Measurements from ENCODE around the gene PGLYRP2. TPM values are rescaled to one million over a fixed set of nuclear protein-coding genes. Genes with fewer than 3 reads are reported as not detected.
A peak's percentile ranks its signal among the peaks of the same experiment; 100 is the strongest.

Gene PGLYRP2
- total and polyA plus RNA-seq, 2 donors = 0.14 to 0.71 TPM

- peaks cover 0 to 18% of the 10 kb centered on the region in 2 donors for H3K9me3 ChIP-seq (ENCODE audit: control insufficient read depth in 2 of 2, insufficient read depth in 1 of 2, low read length in 1 of 2)
- H3K27me3 ChIP-seq (ENCODE audit: control insufficient read depth in 2 of 2, insufficient read depth in 1 of 2, low read length in 1 of 2) = peaks cover 12 to 40% of the 10 kb centered on the region in 2 donors
- H3K4me1 ChIP-seq (ENCODE audit: control insufficient read depth in 2 of 2, insufficient read depth in 2 of 2, low read length in 2 of 2) = peaks cover 15 to 26% of the 10 kb centered on the region in 2 donors
- DNase-seq (ENCODE audit: low read depth in 6 of 9, low spot score in 9 of 9) = no peak
- WGBS = 80% methylated on average over 31 of the region's 31 CpGs
- H3K36me3 ChIP-seq (ENCODE audit: control insufficient read depth in 2 of 2, insufficient read depth in 2 of 2, low read length in 1 of 2) = no peaks in the 10 kb centered on the region
- H3K27ac ChIP-seq (ENCODE audit: low read depth in 1 of 2, low read length in 1 of 2) = no peak overlapping the region
- H3K4me3 ChIP-seq (ENCODE audit: low read length in 2 of 2) = no peak overlapping the region
Measured at GRCh38 chr19:15471639-15472101, 7.6 kb downstream of the PGLYRP2 start.

GRCh38 chr19:15469513-15470297, 9.6 kb downstream of the PGLYRP2 start:
- no peaks in the 10 kb centered on the region for H3K36me3 ChIP-seq (ENCODE audit: control insufficient read depth in 2 of 2, insufficient read depth in 2 of 2, low read length in 1 of 2)
- DNase-seq (ENCODE audit: low read depth in 6 of 9, low spot score in 9 of 9) = peak in 1 of 9 donors; percentile 43
- peaks cover 19 to 45% of the 10 kb centered on the region in 2 donors for H3K4me1 ChIP-seq (ENCODE audit: control insufficient read depth in 2 of 2, insufficient read depth in 2 of 2, low read length in 2 of 2)
- peaks cover 0 to 9% of the 10 kb centered on the region in 2 donors for H3K9me3 ChIP-seq (ENCODE audit: control insufficient read depth in 2 of 2, insufficient read depth in 1 of 2, low read length in 1 of 2)
- no peak overlapping the region for H3K27ac ChIP-seq (ENCODE audit: low read depth in 1 of 2, low read length in 1 of 2)
- 2% methylated on average over 65 of the region's 65 CpGs for WGBS
- peak overlapping the region; percentile 16 to 43 for H3K4me3 ChIP-seq (ENCODE audit: low read length in 2 of 2)
- H3K27me3 ChIP-seq (ENCODE audit: control insufficient read depth in 2 of 2, insufficient read depth in 1 of 2, low read length in 1 of 2) = peaks cover 12 to 40% of the 10 kb centered on the region in 2 donors

GRCh38 chr19:15468675-15469512, 10.4 kb downstream of the PGLYRP2 start:
- peak overlapping the region in 1 of 2 donors; percentile 43 for H3K4me3 ChIP-seq (ENCODE audit: low read length in 2 of 2)
- no peak for DNase-seq (ENCODE audit: low read depth in 6 of 9, low spot score in 9 of 9)
- H3K27me3 ChIP-seq (ENCODE audit: control insufficient read depth in 2 of 2, insufficient read depth in 1 of 2, low read length in 1 of 2) = peaks cover 12 to 42% of the 10 kb centered on the region in 2 donors
- H3K27ac ChIP-seq (ENCODE audit: low read depth in 1 of 2, low read length in 1 of 2) = no peak overlapping the region
- H3K4me1 ChIP-seq (ENCODE audit: control insufficient read depth in 2 of 2, insufficient read depth in 2 of 2, low read length in 2 of 2) = peaks cover 21 to 48% of the 10 kb centered on the region in 2 donors
- H3K36me3 ChIP-seq (ENCODE audit: control insufficient read depth in 2 of 2, insufficient read depth in 2 of 2, low read length in 1 of 2) = no peaks in the 10 kb centered on the region
- WGBS = 55% methylated on average over 12 of the region's 12 CpGs
- peaks cover 0 to 9% of the 10 kb centered on the region in 2 donors for H3K9me3 ChIP-seq (ENCODE audit: control insufficient read depth in 2 of 2, insufficient read depth in 1 of 2, low read length in 1 of 2)

GRCh38 chr19:15467734-15468214, 11.5 kb downstream of the PGLYRP2 start:
- Histone ChIP-seq H3K36me3 (ENCODE audit: control insufficient read depth in 2 of 2, insufficient read depth in 2 of 2, low read length in 1 of 2) (no peaks in the 10 kb centered on the region), H3K27me3 (ENCODE audit: control insufficient read depth in 2 of 2, insufficient read depth in 1 of 2, low read length in 1 of 2) (peaks cover 12 to 43% of the 10 kb centered on the region in 2 donors), H3K4me1 (ENCODE audit: control insufficient read depth in 2 of 2, insufficient read depth in 2 of 2, low read length in 2 of 2) (peaks cover 21 to 57% of the 10 kb centered on the region in 2 donors), H3K27ac (ENCODE audit: low read depth in 1 of 2, low read length in 1 of 2) (no peak overlapping the region), H3K4me3 (ENCODE audit: low read length in 2 of 2) (no peak overlapping the region), H3K9me3 (ENCODE audit: control insufficient read depth in 2 of 2, insufficient read depth in 1 of 2, low read length in 1 of 2) (peaks cover 0 to 9% of the 10 kb centered on the region in 2 donors)
- no peak for DNase-seq (ENCODE audit: low read depth in 6 of 9, low spot score in 9 of 9)
- WGBS = 84% methylated on average over 6 of the region's 6 CpGs

GRCh38 chr19:15466851-15467733, 12.2 kb downstream of the PGLYRP2 start:
- Histone ChIP-seq H3K27me3 (ENCODE audit: control insufficient read depth in 2 of 2, insufficient read depth in 1 of 2, low read length in 1 of 2) (peaks cover 12 to 42% of the 10 kb centered on the region in 2 donors), H3K4me1 (ENCODE audit: control insufficient read depth in 2 of 2, insufficient read depth in 2 of 2, low read length in 2 of 2) (peaks cover 21 to 63% of the 10 kb centered on the region in 2 donors), H3K36me3 (ENCODE audit: control insufficient read depth in 2 of 2, insufficient read depth in 2 of 2, low read length in 1 of 2) (no peaks in the 10 kb centered on the region), H3K27ac (ENCODE audit: low read depth in 1 of 2, low read length in 1 of 2) (peak overlapping the region; percentile 48 to 66), H3K4me3 (ENCODE audit: low read length in 2 of 2) (no peak overlapping the region), H3K9me3 (ENCODE audit: control insufficient read depth in 2 of 2, insufficient read depth in 1 of 2, low read length in 1 of 2) (peaks cover 0 to 9% of the 10 kb centered on the region in 2 donors)
- WGBS = 16% methylated on average over 8 of the region's 8 CpGs
- DNase-seq (ENCODE audit: low read depth in 6 of 9, low spot score in 9 of 9) = peak in 5 of 9 donors; percentile 39 to 67 (median 48)

GRCh38 chr19:15464394-15465385, 14.6 kb downstream of the PGLYRP2 start, which contains the start of gene RASAL3:
Gene RASAL3 (minus strand): TSS chr19:15464544. CDS start chr19:15464358, 186 bp downstream.
- H3K27me3 ChIP-seq (ENCODE audit: control insufficient read depth in 2 of 2, insufficient read depth in 1 of 2, low read length in 1 of 2) = peaks cover 7 to 20% of the 10 kb centered on the region in 2 donors
- H3K27ac ChIP-seq (ENCODE audit: low read depth in 1 of 2, low read length in 1 of 2) = peak within 1 kb of the TSS; percentile 92 to 93
- H3K4me1 ChIP-seq (ENCODE audit: control insufficient read depth in 2 of 2, insufficient read depth in 2 of 2, low read length in 2 of 2) = peaks cover 19 to 65% of the 10 kb centered on the region in 2 donors
- H3K9me3 ChIP-seq (ENCODE audit: control insufficient read depth in 2 of 2, insufficient read depth in 1 of 2, low read length in 1 of 2) = peaks cover 0 to 6% of the 10 kb centered on the region in 2 donors
- whole genome bisulfite sequencing = 25% methylated on average over 17 of the region's 17 CpGs
- H3K4me3 ChIP-seq (ENCODE audit: low read length in 2 of 2) = peak within 1 kb of the TSS; percentile 80 to 87
- peak in 7 of 9 donors; percentile 39 to 81 (median 64) for DNase-seq (ENCODE audit: low read depth in 6 of 9, low spot score in 9 of 9)
- peaks cover 20 to 22% of the 10 kb centered on the region in 2 donors for H3K36me3 ChIP-seq (ENCODE audit: control insufficient read depth in 2 of 2, insufficient read depth in 2 of 2, low read length in 1 of 2)

GRCh38 chr19:15463861-15464371, 15.4 kb downstream of the PGLYRP2 start:
- DNase-seq (ENCODE audit: low read depth in 6 of 9, low spot score in 9 of 9) = peak in 8 of 9 donors; percentile 59 to 90 (median 68)
- Histone ChIP-seq H3K36me3 (ENCODE audit: control insufficient read depth in 2 of 2, insufficient read depth in 2 of 2, low read length in 1 of 2) (peaks cover 23 to 26% of the 10 kb centered on the region in 2 donors), H3K4me3 (ENCODE audit: low read length in 2 of 2) (peak overlapping the region; percentile 80 to 87), H3K4me1 (ENCODE audit: control insufficient read depth in 2 of 2, insufficient read depth in 2 of 2, low read length in 2 of 2) (peaks cover 13 to 58% of the 10 kb centered on the region in 2 donors), H3K9me3 (ENCODE audit: control insufficient read depth in 2 of 2, insufficient read depth in 1 of 2, low read length in 1 of 2) (no peaks in the 10 kb centered on the region), H3K27me3 (ENCODE audit: control insufficient read depth in 2 of 2, insufficient read depth in 1 of 2, low read length in 1 of 2) (peaks cover 0 to 13% of the 10 kb centered on the region in 2 donors), H3K27ac (ENCODE audit: low read depth in 1 of 2, low read length in 1 of 2) (peak overlapping the region; percentile 92 to 93)
- 2% methylated on average over 25 of the region's 25 CpGs for WGBS

Measured in thymus (tissue), 11 donors.